SU-DHL-6 (cell line): ENCODE data around the gene WIPF3.

Experiments
- H2AFZ ChIP-seq: fragments of 200-600 bp; sonication (generic); 2 replicates; pipeline ENCODE4 v1.6.1; 2014; ENCODE audit warnings: low read depth, mild to moderate bottlenecking, moderate library complexity, mixed read lengths, antibody characterized with exemption, low read length; ENCODE audit not compliant: severe bottlenecking
- H3F3A ChIP-seq: fragments of 200-600 bp; shearing (Covaris generic); 2 replicates; pipeline ENCODE4 v1.6.0; 2016; ENCODE audit warnings: antibody characterized with exemption, mild to moderate bottlenecking; ENCODE audit not compliant: insufficient read depth
- H3K27ac ChIP-seq: fragments of 200-600 bp; sonication (generic); 2 replicates; pipeline ENCODE4 v1.5.1; 2016; ENCODE audit warnings: low read depth, mild to moderate bottlenecking, low read length, moderate library complexity, mixed read lengths
- H3K27me3 ChIP-seq: fragments of 200-600 bp; sonication (generic), shearing (Covaris generic); 2 replicates; pipeline ENCODE4 v1.6.0; 2014; ENCODE audit warnings: mild to moderate bottlenecking, low read length
- H3K36me3 ChIP-seq: fragments of 200-600 bp; sonication (generic); 2 replicates; pipeline ENCODE4 v1.6.1; 2014; ENCODE audit warnings: mild to moderate bottlenecking, low read length, mixed read lengths
- H3K4me2 ChIP-seq: fragments of 300-600, 200-600 bp; shearing (Covaris generic), sonication (generic); 2 replicates; pipeline ENCODE4 v1.6.0; 2014; ENCODE audit warnings: low read length, low read depth, mild to moderate bottlenecking; ENCODE audit not compliant: poor library complexity, severe bottlenecking
- H3K4me3 ChIP-seq: fragments of 200-600 bp; sonication (generic); 2 replicates; pipeline ENCODE4 v1.5.1; 2014; ENCODE audit warnings: antibody characterized with exemption, low read length, mild to moderate bottlenecking, mixed read lengths; ENCODE audit not compliant: insufficient read depth, poor library complexity, severe bottlenecking
- H3K79me2 ChIP-seq: fragments of 200-600 bp; sonication (generic); 2 replicates; pipeline ENCODE4 v1.6.1; 2014; ENCODE audit warnings: mild to moderate bottlenecking, low read length, moderate library complexity; ENCODE audit not compliant: insufficient read depth
- H3K9ac ChIP-seq: fragments of 200-600 bp; sonication (generic); 2 replicates; pipeline ENCODE4 v1.7.0; 2014; ENCODE audit warnings: mild to moderate bottlenecking, low read length
- H3K9me2 ChIP-seq: fragments of 200-600 bp; sonication (generic); replicated peaks from 2 replicates; pipeline ENCODE4 v1.6.1; 2014; ENCODE audit warnings: low read length; ENCODE audit not compliant: insufficient read depth
- H3K9me3 ChIP-seq: fragments of 200-600 bp; sonication (generic); 2 replicates; pipeline ENCODE4 v1.6.1; 2014; ENCODE audit warnings: low read length, mixed read lengths; ENCODE audit not compliant: insufficient read depth
- H4K20me1 ChIP-seq: fragments of 200-600 bp; sonication (generic); 2 replicates; pipeline ENCODE4 v1.6.1; 2014; ENCODE audit warnings: low read depth, mild to moderate bottlenecking, antibody characterized with exemption, low read length, moderate library complexity, mixed read lengths
- CTCF ChIP-seq: fragments of 200-600 bp; sonication (generic); IDR thresholded peaks from one replicate; pipeline ENCODE4 v1.5.1; 2017; ENCODE audit warnings: antibody characterized with exemption, mild to moderate bottlenecking, low read length, moderate library complexity; ENCODE audit not compliant: insufficient read depth, poor library complexity, severe bottlenecking
- EZH2phosphoT487 ChIP-seq: fragments of 200-600 bp; sonication (generic), shearing (Covaris generic); conservative IDR thresholded peaks from 2 replicates; pipeline ENCODE4 v1.6.1; 2018; ENCODE audit warnings: mild to moderate bottlenecking, antibody characterized with exemption, low read length, moderate library complexity, mixed read lengths

Gene WIPF3

GRCh38 chr7:29806208-29806994 is at the start of gene WIPF3:
Gene WIPF3 (plus strand): TSS chr7:29806508. CDS start chr7:29834725, 28,217 bp downstream.
- Histone ChIP-seq H3K27ac (no peak within 1 kb of the TSS), H2AFZ (no peak within 1 kb of the TSS), H3K79me2 (no peaks in the 10 kb centered on the region), H4K20me1 (no peaks in the 10 kb centered on the region), H3K4me3 (no peak within 1 kb of the TSS), H3K4me2 (no peak within 1 kb of the TSS), H3K9me3 (no peaks in the 10 kb centered on the region), H3K36me3 (no peaks in the 10 kb centered on the region), H3K9me2 (no peaks in the 10 kb centered on the region), H3F3A (no peaks in the 10 kb centered on the region), H3K27me3 (no peaks in the 10 kb centered on the region; the same call in 1 of the 2 replicates), H3K9ac (no peak within 1 kb of the TSS)
- no peak for TF ChIP-seq CTCF
- no peak for TF ChIP-seq EZH2phosphoT487

- Histone ChIP-seq H3K79me2 (no peaks in the 10 kb centered on the region), H2AFZ (no peak overlapping the region), H3K4me2 (no peak overlapping the region), H3K27me3 (no peaks in the 10 kb centered on the region), H3K27ac (no peak overlapping the region), H3K4me3 (no peak overlapping the region), H4K20me1 (no peaks in the 10 kb centered on the region), H3K9me3 (no peaks in the 10 kb centered on the region), H3K36me3 (no peaks in the 10 kb centered on the region), H3K9me2 (no peaks in the 10 kb centered on the region), H3F3A (no peaks in the 10 kb centered on the region), H3K9ac (no peak overlapping the region)
- TF ChIP-seq EZH2phosphoT487: no peak
- TF ChIP-seq CTCF: no peak
Observed at GRCh38 chr7:29763266-29763665, 43.0 kb upstream of the WIPF3 start.

- TF ChIP-seq CTCF (no peak), EZH2phosphoT487 (no peak)
- Histone ChIP-seq H3K4me3 (no peak overlapping the region), H3K27me3 (no peaks in the 10 kb centered on the region)
Observed at GRCh38 chr7:29764227-29764626, 42.1 kb upstream of the WIPF3 start.

More at GRCh38 chr7:29764227-29764626, 42.1 kb upstream of the WIPF3 start:
- no peaks in the 10 kb centered on the region for H3K9me2 ChIP-seq
- H4K20me1 ChIP-seq: no peaks in the 10 kb centered on the region
- no peak overlapping the region for H3K9ac ChIP-seq
- H3K9me3 ChIP-seq: no peaks in the 10 kb centered on the region
- H3K79me2 ChIP-seq: no peaks in the 10 kb centered on the region
- no peaks in the 10 kb centered on the region for H3F3A ChIP-seq
- no peak overlapping the region for H3K27ac ChIP-seq
- H3K36me3 ChIP-seq: no peaks in the 10 kb centered on the region
- H2AFZ ChIP-seq: no peak overlapping the region
- no peak overlapping the region for H3K4me2 ChIP-seq
